ENCODE results near the gene DNAAF9. TPM values are rescaled to one million over a fixed set of nuclear protein-coding genes. Genes with fewer than 3 reads are reported as not detected.

Gene DNAAF9
- total RNA-seq: 1 to 10 TPM; 3.6 to 3.7 TPM

DNA sequence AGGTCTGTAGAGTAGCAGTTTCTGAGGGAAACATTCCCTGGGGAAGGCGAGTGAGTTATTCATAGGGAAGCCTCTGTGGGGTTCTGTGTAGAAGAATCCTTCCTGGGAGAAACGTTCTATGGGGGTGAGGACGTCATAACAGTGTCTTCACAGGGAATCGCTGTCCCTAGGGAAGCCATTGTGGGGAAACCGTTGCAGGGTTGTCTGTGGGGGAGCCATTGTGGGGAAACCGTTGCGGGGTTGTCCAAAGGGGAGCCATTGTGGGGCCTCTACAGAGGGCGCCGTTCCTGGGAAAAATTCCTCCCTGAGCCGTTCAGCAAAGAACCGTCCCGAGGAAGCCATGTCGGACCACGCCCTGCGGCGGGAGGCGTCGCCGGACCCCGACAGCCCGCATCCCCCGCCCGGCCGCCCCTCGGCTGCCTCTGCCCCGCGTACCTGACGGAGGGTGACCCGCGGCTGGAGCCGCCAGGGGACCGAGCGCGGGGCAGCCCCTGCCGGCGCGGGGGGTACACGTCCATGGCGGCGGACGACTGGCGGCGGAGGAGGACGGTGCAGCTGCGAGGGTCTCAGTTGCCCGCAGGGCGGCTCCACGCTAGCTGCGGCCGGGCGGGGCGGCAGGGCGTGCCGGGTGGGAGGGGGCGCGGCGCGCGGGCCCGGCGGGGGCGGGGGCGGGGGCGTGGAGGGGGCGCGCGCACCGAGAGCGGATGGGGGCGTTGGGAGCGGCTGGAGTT is at the start of gene DNAAF9:
Gene DNAAF9, minus strand, starts transcription at position 630 of the 731 bp plus-strand sequence. Its CDS starts 112 bp downstream, at position 518.
- Mint-ChIP-seq H3K27ac (peak within 1 kb of the TSS; percentile 86), H3K36me3 (ENCODE audit: insufficient read depth in 2 of 2) (peaks cover 3 to 7% of the 10 kb centered on the region in 2 donors), H3K4me1 (ENCODE audit: low read depth) (peaks cover 39% of the 10 kb centered on the region), H3K9me3 (no peaks in the 10 kb centered on the region), H3K4me3 (peak within 1 kb of the TSS; percentile 94 to 98), H3K27me3 (ENCODE audit: low read depth) (peaks cover 12% of the 10 kb centered on the region)
- peak; percentile 67 to 73 for ATAC-seq (replicated peaks in 1 of 2)
- peak; percentile 68 to 76 for DNase-seq

DNA sequence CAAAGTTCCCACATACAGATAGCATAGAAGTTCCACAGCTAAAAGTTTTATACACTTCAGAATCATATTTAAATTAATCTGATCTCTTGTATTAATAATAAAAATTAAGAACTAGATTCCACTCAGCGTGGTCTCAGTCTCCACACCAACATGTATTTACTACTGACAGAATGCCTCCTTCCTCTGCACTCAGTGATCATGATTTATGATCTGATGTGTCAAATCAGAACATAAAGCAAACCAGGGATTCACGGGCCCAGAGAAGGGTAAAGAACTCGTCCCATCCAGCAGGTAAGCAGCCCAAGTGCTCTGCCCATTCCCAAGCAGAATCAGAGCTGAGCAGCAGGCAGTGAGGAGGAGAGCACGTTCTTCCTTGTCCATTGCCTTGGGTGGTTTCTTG is 49.2 kb upstream of the DNAAF9 start:
- no peak overlapping the region for H3K27ac Mint-ChIP-seq
- ATAC-seq (replicated peaks in 1 of 2): no peak
- no peaks in the 10 kb centered on the region for H3K9me3 Mint-ChIP-seq
- H3K27me3 Mint-ChIP-seq (ENCODE audit: low read depth): peaks cover 17% of the 10 kb centered on the region
- no peak for DNase-seq
- no peak overlapping the region for H3K4me3 Mint-ChIP-seq
- H3K36me3 Mint-ChIP-seq (ENCODE audit: insufficient read depth in 2 of 2): no peaks in the 10 kb centered on the region
- H3K4me1 Mint-ChIP-seq (ENCODE audit: low read depth): no peaks in the 10 kb centered on the region

DNA sequence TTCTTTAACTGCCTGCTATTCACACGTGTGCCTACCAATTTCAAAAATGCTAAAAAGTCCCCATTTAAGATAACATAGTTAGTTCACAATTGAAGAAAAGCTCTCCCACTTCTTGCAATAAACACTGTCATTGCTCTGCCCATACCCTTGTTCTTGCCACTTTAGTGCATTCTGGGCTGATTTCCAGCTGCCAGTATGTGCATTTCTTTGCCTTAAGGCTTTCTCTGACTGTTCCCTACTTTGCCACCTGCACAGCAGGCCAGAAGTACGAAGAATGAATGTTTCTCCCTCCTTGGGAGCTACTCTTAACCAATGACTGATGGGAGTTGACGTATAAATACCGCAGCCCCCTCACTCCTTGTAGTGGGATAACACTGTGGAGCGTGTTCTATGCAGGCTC is 47.4 kb upstream of the DNAAF9 start:
- Mint-ChIP-seq H3K4me3 (no peak overlapping the region), H3K9me3 (no peaks in the 10 kb centered on the region), H3K4me1 (ENCODE audit: low read depth) (no peaks in the 10 kb centered on the region), H3K27me3 (ENCODE audit: low read depth) (peaks cover 27% of the 10 kb centered on the region), H3K27ac (no peak overlapping the region), H3K36me3 (ENCODE audit: insufficient read depth in 2 of 2) (no peaks in the 10 kb centered on the region)
- no peak for ATAC-seq (replicated peaks in 1 of 2)
- DNase-seq: no peak

DNA sequence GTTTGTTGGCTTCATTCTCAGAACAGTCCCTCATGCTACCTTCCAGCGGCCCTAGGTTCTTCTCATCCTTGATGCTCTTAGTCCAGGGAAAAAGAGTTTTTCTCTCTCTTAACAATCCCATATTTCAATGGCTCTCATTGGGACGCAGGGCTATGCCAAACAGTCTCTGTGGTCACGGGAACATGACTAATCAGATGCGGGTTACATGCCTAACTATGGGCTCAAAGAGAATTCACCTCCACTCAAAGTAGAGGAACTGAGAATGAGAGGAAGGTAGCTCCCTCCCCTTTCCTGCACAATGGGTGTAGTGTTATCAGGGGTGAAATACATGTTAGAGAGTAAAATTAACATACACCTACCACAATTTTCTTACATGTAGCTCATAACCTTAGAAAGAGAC is 45.2 kb upstream of the DNAAF9 start:
- DNase-seq: no peak
- no peak for ATAC-seq (replicated peaks in 1 of 2)

DNA sequence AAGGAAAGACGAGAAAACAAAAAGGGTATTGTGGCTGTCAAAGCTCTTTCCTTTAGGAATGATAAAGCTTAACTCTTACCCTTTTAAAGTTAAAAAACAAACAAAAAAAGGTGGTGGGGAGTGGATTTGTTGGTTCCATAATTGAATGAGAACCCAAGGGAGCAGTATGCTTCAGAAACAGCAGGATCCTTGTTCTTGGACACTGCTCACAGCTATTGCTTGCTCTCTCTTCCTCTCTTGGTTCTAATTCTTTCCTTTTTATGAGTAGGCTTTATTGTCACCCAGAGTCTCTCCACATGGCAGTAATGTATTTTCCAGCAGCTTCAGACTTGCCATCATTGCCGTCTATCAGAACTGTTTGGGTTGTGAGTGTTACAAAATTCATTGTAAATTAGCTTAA is 44.7 kb upstream of the DNAAF9 start:
- Mint-ChIP-seq H3K4me1 (ENCODE audit: low read depth) (no peaks in the 10 kb centered on the region), H3K27me3 (ENCODE audit: low read depth) (peaks cover 28% of the 10 kb centered on the region), H3K4me3 (no peak overlapping the region), H3K9me3 (no peaks in the 10 kb centered on the region), H3K36me3 (ENCODE audit: insufficient read depth in 2 of 2) (no peaks in the 10 kb centered on the region), H3K27ac (no peak overlapping the region)
- DNase-seq: no peak
- no peak for ATAC-seq (replicated peaks in 1 of 2)

More for the DNA sequence above, 45.2 kb upstream of the DNAAF9 start:
- Mint-ChIP-seq H3K4me3 (no peak overlapping the region), H3K36me3 (ENCODE audit: insufficient read depth in 2 of 2) (no peaks in the 10 kb centered on the region), H3K27ac (no peak overlapping the region), H3K27me3 (ENCODE audit: low read depth) (peaks cover 28% of the 10 kb centered on the region), H3K4me1 (ENCODE audit: low read depth) (no peaks in the 10 kb centered on the region), H3K9me3 (no peaks in the 10 kb centered on the region)

DNA sequence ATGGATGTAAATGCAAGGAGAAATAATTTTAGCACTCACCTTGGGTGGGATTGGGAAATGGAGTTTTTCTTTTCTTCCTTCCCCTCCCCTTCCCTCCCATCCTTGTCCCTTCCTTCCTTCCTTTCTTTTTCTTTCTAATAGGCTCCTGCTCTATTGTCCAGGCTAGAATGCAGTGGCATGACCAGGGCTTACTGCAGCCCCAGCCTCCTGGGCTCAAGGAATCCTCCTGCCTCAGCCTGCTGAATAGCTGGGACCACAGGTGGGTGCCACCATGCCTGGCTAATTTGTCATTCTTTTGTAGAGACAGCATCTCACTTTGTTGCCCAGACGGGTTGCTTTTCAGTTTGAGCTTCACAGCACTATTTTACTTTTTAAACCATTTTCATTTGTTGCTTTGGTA is 41.9 kb upstream of the DNAAF9 start:
- Mint-ChIP-seq H3K4me1 (ENCODE audit: low read depth) (no peaks in the 10 kb centered on the region), H3K4me3 (no peak overlapping the region), H3K27me3 (ENCODE audit: low read depth) (peaks cover 24% of the 10 kb centered on the region), H3K27ac (no peak overlapping the region), H3K9me3 (no peaks in the 10 kb centered on the region), H3K36me3 (ENCODE audit: insufficient read depth in 2 of 2) (no peaks in the 10 kb centered on the region)
- ATAC-seq (replicated peaks in 1 of 2): no peak
- DNase-seq: no peak

DNA sequence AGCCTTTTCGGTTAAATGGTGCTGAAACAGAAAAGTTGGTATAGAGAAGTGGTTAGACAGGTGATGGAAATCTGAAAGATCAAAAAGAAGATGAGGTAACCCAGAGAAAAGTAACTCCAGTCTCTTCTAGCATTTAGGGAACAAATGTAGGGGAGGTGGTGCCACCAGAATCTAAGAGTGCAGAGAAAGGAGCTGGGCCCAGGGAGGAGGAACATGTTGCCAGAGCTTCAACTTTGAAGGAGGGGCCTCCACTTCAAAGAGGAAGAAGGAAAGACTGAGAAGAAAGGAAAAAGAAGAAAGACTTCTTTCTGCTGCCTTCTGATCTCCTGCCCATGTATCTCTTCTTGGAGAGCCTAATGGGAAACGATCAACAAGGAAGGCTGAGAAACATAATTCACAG is 39.9 kb upstream of the DNAAF9 start:
- Mint-ChIP-seq H3K9me3 (no peaks in the 10 kb centered on the region), H3K4me3 (no peak overlapping the region), H3K27ac (no peak overlapping the region), H3K27me3 (ENCODE audit: low read depth) (peaks cover 21% of the 10 kb centered on the region), H3K36me3 (ENCODE audit: insufficient read depth in 2 of 2) (no peaks in the 10 kb centered on the region), H3K4me1 (ENCODE audit: low read depth) (no peaks in the 10 kb centered on the region)
- DNase-seq (no peak), ATAC-seq (replicated peaks in 1 of 2) (no peak)

DNA sequence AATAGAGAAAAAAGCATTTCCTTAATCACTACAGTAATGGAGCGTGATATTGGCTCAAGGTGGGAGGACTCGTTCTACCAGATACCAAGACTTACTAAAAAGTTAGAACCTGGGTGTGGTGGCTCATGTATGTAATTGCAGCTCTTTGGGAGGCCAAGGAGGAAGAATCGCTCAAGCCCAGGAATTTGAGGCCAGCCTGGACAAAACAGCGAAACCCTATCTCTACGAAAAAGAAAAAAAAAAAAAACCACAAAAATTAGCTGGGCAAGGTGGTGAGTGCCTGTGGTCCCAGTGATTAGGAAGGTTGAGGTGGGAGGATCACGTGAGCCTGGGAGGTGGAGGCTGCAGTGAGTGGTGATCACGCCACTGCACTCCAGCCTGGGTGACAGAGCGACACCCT is 39.3 kb upstream of the DNAAF9 start:
- peaks cover 16% of the 10 kb centered on the region for H3K27me3 Mint-ChIP-seq (ENCODE audit: low read depth)
- no peak overlapping the region for H3K4me3 Mint-ChIP-seq
- H3K4me1 Mint-ChIP-seq (ENCODE audit: low read depth): no peaks in the 10 kb centered on the region
- ATAC-seq (replicated peaks in 1 of 2) (no peak), DNase-seq (no peak)
- H3K27ac Mint-ChIP-seq: no peak overlapping the region
- H3K36me3 Mint-ChIP-seq (ENCODE audit: insufficient read depth in 2 of 2): no peaks in the 10 kb centered on the region
- no peaks in the 10 kb centered on the region for H3K9me3 Mint-ChIP-seq

DNA sequence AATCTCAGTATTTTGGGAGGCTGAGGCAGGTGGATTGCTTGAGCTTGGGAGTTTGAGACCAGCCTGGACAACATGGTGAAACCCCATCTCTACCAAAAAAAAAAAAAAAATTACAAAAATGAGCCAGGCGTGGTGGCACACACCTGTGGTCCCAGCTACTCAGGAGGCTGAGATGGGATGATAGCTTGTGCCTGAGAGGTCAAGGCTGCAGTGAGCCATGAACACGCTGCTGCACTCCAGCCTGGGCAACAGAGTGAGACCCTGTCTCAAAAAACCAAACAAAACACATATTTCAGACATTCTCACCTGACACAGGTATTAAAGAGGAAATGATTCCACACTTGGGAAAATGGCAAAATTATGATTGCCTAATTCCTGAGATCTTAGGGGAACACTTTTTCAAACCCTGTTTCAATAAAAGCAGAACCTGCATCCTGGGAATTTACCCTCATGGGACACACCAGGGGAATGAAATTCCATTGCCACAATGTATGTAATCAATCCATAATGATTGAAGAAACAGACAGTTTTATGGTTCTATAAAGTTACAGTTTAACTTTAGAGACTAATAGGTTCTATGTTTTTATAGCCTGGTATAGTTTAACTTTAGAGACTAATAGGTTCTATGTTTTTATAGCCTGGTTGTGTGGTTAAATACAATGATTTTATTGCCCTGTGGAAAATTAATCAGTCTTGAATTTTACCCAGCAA is 29.6 kb upstream of the DNAAF9 start:
- Mint-ChIP-seq H3K4me3 (no peak overlapping the region), H3K27me3 (ENCODE audit: low read depth) (peaks cover 15% of the 10 kb centered on the region), H3K4me1 (ENCODE audit: low read depth) (no peaks in the 10 kb centered on the region), H3K36me3 (ENCODE audit: insufficient read depth in 2 of 2) (no peaks in the 10 kb centered on the region), H3K9me3 (no peaks in the 10 kb centered on the region), H3K27ac (no peak overlapping the region)
- no peak for DNase-seq
- no peak for ATAC-seq (replicated peaks in 1 of 2)

DNA sequence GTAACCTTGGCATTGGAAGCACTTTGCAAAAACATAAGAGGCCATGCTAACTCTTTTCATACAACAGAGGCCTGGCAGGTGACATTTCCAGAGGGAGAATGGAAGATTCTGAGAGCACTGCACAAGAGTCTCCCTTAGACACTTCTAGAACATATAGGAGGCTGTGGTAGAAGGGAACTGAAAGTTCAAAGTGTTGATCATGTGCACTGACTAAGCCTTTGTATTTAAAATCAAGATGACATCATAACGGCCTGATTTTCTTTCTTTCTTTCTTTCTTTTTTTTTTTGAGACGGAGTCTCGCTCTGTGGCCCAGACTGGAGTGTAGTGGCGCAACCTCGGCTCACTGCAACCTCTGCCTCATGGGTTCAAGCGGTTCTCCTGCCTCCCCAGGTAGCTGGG is 26.8 kb upstream of the DNAAF9 start:
- no peaks in the 10 kb centered on the region for H3K4me1 Mint-ChIP-seq (ENCODE audit: low read depth)
- no peaks in the 10 kb centered on the region for H3K9me3 Mint-ChIP-seq
- H3K27ac Mint-ChIP-seq: no peak overlapping the region
- H3K36me3 Mint-ChIP-seq (ENCODE audit: insufficient read depth in 2 of 2): no peaks in the 10 kb centered on the region
- H3K27me3 Mint-ChIP-seq (ENCODE audit: low read depth): peaks cover 35% of the 10 kb centered on the region
- ATAC-seq (replicated peaks in 1 of 2) (no peak), DNase-seq (no peak)
- no peak overlapping the region for H3K4me3 Mint-ChIP-seq

DNA sequence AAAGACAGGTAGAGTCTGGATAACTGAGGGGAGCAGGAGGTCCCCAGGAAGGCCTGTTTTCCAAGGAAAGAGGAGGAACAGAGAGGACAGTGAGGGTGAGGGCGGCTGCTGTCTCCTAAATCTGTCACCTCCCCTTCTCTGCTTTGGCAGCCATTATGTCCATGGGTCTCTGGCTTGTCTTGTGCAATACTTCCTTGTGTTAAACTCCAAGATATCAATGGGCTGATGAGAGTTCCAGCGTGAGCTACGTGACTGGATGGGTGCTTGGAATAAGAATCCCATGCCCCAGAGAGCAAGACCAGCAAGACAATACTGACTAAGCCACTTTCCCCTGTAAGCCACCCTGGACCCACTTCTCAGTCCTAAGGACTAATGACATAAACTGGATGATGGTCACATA is 26.3 kb upstream of the DNAAF9 start:
- peaks cover 35% of the 10 kb centered on the region for H3K27me3 Mint-ChIP-seq (ENCODE audit: low read depth)
- H3K4me3 Mint-ChIP-seq: no peak overlapping the region
- H3K27ac Mint-ChIP-seq: no peak overlapping the region
- DNase-seq: no peak
- no peak for ATAC-seq (replicated peaks in 1 of 2)
- no peaks in the 10 kb centered on the region for H3K4me1 Mint-ChIP-seq (ENCODE audit: low read depth)
- H3K36me3 Mint-ChIP-seq (ENCODE audit: insufficient read depth in 2 of 2): no peaks in the 10 kb centered on the region
- no peaks in the 10 kb centered on the region for H3K9me3 Mint-ChIP-seq

DNA sequence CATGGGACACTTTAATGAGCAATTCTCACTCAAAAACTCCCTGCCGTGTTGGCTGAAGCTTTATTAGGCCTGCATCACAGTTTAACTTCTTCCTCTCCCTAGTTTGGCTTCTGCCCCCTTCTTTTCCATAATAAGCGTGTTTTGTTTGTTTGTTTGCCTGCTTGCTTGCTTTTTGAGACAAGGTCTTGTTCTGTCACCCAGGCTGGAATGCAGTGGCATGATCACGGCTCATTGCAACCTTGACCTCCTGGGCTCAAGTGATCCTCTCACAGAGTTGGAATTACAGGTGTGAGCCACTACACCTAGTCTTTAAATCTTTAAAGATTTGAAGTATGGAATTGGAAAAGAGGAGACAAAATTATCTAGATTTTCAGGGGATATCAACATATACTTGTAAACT is 25.4 kb upstream of the DNAAF9 start:
- H3K27ac Mint-ChIP-seq: no peak overlapping the region
- ATAC-seq (replicated peaks in 1 of 2) (no peak), DNase-seq (no peak)
- no peak overlapping the region for H3K4me3 Mint-ChIP-seq
- H3K36me3 Mint-ChIP-seq (ENCODE audit: insufficient read depth in 2 of 2): no peaks in the 10 kb centered on the region
- no peaks in the 10 kb centered on the region for H3K9me3 Mint-ChIP-seq
- no peaks in the 10 kb centered on the region for H3K4me1 Mint-ChIP-seq (ENCODE audit: low read depth)
- peaks cover 26% of the 10 kb centered on the region for H3K27me3 Mint-ChIP-seq (ENCODE audit: low read depth)

DNA sequence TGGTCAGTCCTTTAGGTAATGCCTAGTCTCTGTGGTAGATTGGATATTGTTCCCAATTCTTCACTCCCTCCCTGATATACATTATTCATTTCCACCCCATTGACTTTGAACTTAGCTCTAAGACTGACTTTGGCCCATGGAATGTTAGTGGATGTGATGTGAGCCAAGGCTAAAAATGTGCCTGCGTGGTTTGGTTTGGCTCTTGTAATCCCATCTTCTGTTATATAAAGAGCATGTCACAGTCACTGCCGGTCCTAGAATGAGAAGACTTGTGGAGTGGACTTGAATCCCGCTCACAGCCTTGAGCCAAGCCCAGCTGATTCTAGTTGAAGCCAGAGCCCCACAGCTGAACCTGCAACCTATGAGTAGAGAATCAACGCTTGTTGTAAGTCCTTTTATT is 23.6 kb upstream of the DNAAF9 start:
- no peak for ATAC-seq (replicated peaks in 1 of 2)
- Mint-ChIP-seq H3K9me3 (no peaks in the 10 kb centered on the region), H3K27ac (no peak overlapping the region), H3K4me1 (ENCODE audit: low read depth) (no peaks in the 10 kb centered on the region), H3K27me3 (ENCODE audit: low read depth) (peaks cover 33% of the 10 kb centered on the region), H3K4me3 (no peak overlapping the region), H3K36me3 (ENCODE audit: insufficient read depth in 2 of 2) (no peaks in the 10 kb centered on the region)
- DNase-seq: no peak
